Stimulated activated CD4-positive, alpha-beta T cell treated with anti-CD3 and anti-CD28 coated beads, Interleukin-1b, Interleukin-23, amount 100 ng/mL, for 1 hour (primary cell): ENCODE data around the gene FXYD5.
"Not testable (repeated sequence)": the region's sequence is repeated elsewhere in the genome, so short reads cannot be mapped to it uniquely, and the experiment has no call there.

Experiments used
- DNase-seq, 2 donors: peaks; one replicate each; pipeline ENCODE4 v3.0.0-alpha.2; 2020; ENCODE audit warnings: low read depth in 2 of 2

The FXYD5 gene

DNA sequence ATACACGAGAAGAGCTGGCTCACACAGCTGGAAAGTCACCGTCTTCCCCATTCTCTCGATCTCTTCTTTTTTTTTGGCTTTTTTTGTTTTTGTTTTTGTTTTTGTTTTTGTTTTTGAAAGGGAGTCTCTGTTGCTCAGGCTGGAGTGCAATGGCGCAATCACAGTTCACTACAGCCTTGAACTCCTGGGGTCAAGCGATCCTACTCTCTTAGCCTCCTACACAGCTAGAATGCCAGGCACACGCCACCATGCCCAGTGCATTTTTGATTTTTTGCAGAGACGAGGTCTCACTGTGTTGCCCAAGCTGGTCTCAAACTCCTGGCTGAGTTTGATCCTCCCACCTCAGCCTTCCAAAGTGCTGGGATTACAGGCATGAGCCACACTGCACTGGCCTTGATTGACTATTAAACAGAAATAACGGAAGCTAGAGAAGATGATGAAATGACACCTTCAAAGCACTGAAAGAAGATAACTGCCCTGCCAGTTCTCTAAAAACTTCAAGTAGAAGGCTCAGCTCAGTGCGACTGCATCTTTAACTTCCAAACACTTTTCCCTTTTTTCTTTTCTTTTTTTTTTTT lies 34.9 kb upstream of the FXYD5 start:
- no peak for DNase-seq

DNA sequence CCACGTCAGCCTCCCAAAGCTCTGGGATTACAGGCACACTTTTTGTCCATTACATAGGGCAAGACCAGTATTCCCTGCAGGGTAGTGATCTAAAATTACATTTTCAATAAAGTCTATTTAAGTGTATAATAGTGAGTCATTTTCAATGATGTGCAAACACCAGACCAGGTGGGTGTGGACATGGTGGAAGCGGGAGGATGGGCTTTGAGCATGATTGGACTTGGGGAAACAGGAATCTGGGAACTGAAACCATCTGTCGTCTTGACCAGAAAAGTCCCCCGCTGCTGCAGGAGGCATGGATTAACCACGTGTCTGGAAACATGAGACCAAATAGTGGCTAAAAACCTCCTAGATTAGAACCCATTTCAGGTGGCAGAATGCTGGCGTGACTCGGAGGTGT lies 34.0 kb upstream of the FXYD5 start:
- DNase-seq: no peak

DNA sequence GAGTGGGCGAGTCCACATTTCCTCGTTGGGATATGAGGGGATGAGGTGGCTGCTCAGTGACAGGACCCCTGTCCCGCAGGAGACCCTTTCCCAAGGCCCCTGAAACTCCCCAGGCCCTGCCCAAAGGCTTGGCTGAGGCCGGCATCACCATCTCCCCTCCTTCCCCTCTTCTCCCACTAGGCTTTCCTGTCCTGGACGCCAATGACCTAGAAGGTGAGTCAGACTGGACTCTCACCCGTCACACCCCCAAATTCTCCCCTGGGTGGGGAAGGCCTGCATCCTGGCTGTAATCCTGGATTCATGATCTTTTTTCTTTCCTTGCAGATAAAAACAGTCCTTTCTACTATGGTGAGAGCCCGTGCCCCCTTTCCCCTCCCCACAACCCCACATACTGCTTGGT lies 33.6 kb upstream of the FXYD5 start:
- no peak for DNase-seq

DNA sequence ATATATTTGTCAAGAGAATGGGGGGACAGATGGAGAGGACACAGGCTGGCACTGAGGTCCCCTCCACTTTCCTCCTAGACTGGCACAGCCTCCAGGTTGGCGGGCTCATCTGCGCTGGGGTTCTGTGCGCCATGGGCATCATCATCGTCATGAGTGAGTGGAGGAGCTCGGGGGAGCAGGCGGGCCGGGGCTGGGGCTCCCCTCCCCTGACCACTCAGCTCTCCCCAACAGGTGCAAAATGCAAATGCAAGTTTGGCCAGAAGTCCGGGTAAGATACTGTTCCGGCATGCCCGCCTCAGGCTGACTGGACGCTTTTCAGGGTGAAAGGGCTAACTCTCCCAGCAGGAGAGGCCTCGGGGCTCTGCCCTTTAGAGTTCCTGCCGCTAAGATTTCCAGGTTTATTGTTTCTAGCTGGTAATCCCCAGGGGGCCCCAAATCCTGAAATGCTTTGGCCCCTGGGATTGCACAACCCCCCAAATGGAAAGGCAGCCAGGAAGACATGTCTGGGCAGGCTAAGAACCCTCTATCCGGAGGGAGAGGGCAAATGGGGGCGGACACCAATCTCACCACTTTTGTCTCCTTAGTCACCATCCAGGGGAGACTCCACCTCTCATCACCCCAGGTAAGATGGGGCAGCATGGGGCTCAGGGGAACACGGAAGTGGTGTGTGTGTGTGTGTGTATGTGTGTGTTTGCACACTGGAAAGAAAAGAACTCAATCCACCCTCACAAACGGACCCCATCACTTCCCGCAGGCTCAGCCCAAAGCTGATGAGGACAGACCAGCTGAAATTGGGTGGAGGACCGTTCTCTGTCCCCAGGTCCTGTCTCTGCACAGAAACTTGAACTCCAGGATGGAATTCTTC lies 31.6 kb upstream of the FXYD5 start:
- no peak for DNase-seq

DNA sequence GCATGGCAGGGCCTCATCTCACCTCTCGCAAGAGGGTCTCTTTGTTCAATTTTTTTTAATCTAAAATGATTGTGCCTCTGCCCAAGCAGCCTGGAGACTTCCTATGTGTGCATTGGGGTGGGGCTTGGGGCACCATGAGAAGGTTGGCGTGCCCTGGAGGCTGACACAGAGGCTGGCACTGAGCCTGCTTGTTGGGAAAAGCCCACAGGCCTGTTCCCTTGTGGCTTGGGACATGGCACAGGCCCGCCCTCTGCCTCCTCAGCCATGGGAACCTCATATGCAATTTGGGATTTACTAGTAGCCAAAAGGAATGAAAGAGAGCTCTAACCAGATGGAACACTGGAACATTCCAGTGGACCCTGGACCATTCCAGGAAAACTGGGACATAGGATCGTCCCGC lies 31.0 kb upstream of the FXYD5 start:
- DNase-seq: no peak

DNA sequence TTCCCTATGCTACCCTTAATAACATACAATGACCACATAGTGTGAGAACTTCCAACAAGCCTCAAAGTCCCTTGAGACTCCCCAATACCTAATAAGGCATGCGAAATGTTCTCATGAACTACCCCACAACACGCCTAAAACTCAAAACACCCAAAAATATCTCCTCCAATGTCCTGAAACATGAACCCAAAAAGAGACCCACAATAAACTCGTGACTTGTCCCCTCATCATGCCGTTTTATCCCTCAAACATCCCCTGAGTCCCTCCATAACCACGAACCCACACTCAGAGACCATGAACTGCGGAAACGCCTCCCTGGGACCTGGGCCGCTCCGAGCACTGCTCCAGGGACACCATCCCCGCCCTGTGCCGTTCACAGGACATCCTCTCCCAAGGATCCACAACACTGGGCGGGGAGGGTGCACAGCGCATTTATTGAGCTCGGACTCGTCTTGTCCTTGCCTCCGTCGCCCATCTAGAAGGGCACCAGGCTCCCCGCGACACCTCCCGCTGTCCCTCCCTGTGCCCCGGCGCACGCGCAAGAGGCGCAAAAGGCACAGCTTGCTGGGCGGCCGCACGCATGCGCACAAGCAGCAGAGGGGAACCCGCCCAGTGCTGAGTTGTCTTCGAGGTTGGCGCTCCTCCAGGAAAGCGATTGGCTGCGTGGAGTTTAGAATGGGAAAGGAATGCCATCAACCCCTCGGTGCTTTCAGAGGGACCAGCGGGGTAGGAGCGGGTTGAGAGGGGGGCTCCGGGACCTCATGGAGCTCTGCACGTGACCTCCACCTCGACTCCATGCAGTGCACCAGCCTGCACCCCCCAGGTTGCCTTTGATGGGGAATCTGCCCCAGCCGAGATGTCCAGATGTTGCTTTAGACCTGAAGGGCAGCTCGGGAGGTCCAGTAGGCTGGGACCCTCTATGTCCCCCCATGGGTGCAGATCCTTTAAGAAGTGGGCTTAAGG lies 30.2 kb upstream of the FXYD5 start:
- peak; percentile 67 to 76 for DNase-seq

DNA sequence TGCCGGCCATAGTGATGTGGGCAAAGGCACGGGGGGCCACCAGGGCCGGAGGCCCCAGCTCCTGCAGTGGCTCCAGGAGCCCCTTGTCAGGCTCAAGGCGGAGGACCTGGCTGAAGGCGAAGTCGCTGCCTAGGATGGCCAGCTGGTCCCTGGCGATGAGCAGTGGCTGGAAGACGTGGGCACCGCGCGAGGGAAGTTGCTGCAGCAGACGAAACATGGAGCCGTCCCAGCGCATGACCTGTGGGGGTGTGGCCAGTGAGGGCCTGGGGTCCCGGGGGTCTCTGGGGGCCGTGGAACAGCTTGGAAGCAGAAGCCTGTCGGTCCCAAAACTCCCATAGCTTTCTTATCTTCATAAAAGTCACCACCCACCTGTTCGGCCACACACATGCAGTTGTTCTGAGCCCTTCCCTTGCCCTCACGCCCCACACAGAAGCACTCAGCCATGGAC lies 29.2 kb upstream of the FXYD5 start:
- DNase-seq: no peak

DNA sequence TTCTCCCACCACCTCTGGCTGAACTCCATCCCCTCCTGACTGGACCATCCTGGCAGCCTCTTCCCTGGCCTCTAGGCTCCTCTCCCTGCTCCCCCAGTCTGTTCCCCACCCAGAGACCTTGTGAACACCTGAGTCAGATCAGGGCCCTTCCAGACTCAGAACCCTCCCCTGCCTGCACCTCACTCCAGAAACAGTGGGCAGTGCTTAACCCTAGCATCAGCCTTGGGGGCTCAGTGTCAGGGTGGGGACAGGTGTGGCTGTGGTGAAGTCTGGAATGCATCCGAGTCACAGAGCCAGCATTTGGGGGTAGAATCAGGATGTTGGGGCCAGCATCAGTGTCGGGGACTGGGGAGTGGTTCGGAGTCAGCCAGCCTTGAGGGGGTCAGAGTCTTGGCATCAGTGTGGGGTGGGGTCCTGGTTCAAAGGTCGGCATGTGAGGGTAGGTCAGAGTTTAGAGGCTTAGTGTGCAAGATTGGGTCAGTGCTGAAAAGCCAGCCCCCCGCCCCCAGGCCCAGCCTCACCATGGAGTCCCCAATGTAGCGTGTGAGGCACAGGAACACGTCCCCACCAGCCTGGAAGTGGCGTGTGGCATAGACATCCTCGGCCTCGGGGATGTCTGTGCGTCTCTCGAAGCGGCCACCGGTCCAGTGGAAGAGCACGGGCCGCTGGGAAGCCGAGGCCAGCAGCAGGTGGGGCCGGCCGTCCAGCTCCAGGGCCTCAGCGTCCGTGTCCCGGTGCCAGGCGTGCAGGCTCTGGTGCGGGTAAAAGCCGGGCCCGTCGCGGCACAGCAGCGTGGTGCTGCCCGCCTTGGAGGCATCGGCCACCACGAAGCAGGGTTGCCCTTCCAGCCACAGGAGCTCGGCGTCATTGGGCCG lies 28.5 kb upstream of the FXYD5 start:
- DNase-seq: no peak

DNA sequence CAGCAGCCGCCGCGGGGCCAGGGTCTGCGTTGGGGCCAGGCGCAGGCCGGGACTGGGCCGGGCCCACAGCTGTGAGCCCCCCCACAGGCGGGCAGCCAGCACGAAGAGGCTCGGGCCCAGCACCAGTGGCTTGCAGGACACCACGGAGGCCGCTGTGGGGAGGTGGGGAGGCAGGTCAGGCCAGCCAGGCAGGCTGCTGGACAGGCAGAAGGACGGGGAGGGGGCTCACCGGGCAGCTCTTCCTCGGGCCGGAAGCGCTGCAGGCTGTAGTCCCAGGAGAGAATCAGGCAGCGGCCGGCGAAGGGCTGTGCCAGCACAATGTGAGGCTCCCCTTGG lies 27.9 kb upstream of the FXYD5 start:
- DNase-seq: no peak

DNA sequence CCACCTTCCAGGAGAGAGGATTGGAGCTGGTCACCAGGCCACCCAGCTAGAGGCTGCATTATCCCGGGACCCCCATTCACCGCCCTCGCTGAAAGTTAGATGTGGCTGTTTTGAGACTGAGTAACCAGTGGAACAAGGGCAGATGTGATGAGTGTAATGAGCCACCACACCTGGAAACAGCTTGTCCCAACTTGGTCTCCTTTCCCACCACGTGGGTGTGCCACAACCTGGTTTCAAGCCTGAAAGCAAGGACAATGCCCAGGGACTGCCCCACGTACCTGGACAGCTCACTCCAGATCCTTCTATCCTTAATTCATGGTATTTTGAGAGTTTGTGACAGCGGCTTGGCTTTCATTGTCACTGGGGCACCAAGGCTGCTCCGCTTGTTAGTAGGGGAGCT lies 26.7 kb upstream of the FXYD5 start:
- DNase-seq: no peak

DNA sequence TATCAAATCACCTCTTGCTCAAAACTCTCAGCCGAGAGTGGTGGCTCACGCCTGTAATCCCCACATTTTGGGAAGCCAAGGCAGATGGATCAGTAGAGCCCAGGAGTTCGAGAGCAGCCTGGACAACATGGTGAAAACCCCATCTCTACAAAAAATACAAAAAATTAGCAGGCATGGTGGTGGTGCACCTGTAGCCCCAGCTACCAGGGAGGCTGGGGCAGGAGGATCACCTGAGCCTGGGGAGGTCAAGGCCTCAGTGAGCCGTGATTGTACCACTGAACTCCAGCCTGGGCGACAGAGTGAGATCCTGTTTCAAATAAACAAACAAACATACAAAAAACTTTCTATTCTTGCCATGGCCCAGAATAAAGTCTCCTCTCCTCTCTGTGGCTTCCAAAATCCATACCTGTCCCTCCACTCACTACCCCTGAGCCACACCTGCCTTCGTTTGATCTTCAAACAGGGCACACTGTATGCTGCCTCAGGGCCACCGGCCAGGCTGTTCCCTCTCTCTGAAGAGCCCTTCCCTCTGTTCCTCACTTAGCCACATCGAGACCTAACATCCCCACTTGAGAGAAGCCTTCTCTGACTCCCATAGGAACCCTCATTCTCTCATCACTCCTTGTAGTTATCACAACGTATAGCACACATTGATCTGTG lies 26.0 kb upstream of the FXYD5 start:
- DNase-seq: no peak

DNA sequence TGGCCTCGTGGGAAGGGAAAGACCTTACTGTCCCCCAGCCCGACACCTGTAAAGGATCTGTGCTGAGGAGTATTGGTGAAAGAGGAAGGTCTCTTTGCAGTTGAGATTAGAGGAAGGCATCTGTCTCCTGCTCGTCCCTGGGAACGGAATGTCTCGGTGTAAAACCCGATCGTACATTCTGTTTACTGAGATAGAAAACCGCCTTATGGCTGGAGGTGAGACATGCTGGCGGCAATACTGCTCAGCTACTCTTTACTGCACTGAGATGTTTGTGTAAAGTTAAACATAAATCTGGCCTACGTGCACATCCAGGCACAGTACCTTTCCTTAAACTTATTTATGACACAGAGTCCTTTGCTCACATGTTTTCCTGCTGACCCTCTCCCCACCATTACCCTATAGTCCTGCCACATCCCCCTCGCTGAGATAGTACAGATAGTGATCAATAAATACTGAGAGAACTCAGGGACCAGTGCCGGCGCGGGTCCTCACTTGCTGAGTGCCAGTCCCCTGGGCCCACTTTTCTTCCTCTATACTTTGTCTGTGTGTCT lies 24.7 kb upstream of the FXYD5 start:
- DNase-seq: not testable (repeated sequence)

DNA sequence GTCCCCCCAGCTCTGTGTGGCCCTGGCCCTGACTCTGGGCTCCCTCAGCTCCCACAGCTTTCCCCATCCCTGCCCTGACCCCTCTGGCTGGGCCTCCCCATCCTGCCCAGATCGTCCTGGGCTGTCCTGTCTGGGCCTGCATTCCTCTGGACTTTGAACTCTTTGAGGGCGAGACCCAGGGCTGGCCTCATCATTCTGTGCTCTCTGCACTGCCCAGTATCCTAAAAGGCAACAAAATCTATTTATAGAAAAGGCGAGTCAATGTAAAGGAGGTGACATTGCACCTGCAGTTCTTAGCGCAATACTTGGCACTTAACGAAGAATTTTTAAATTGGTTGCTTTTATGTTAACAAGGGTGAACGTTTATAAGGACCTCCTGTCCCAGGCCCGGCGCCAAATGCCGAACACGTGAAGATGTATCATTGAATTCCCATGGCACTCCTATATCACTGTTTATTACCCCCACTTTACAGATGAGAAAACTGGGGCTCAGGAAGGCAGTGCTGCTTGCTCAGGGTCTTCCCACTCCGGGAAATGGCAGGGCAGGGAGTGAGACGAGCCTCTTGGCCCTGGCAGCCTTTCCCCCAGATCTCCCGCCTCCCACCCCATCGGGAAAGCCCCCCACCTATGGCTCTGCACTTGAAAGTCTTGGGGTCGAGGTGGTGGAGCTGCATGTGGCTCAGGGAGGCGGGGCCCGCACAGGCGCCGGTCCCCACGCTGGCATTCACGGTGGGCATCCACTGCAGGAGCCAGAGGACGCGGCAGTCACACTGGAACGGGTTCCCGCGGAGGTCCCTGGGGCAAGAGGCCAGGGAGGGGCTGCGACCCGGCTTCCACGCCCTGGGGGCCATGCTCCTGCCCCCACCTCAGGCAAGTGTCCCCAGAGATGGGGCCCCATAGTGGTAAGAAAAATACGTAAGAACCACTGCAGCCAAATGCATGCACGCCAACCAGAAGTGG lies 23.5 kb upstream of the FXYD5 start:
- no peak for DNase-seq

DNA sequence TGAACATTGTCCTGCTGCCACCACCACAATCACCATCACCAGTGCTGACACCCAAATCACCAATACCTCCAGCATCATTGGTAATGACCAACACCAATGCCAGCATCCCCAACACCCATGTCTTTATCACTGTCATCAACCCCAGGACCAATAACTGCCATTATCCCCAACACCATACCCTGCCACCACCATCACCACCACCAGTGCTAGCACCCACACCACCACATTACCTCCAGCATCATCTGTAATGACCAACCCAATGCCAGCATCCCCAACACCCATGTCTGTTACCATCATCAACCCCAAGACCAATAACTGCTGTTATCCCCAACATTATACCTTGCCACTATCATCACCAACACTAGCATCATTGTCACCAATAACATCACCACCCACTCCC lies 22.3 kb upstream of the FXYD5 start:
- no peak for DNase-seq

DNA sequence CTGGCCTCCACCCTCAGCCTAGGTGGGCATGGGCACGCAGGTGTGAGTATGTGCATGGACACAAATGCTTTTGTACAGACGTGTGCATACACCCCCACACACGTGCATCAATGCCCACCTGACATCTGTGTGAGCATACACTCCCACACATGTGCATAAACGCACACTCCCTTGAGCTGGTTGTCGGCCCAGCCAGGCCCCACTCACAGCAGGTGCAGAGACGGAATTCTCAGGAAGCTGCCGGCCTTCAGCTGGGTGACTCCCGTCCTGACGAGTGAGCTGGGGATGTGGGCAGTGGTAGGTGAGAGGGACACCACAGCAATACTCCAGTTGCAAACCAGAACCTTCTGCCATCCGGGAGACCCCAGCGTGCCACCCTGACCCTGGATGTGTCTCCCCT lies 20.7 kb upstream of the FXYD5 start:
- DNase-seq: no peak

DNA sequence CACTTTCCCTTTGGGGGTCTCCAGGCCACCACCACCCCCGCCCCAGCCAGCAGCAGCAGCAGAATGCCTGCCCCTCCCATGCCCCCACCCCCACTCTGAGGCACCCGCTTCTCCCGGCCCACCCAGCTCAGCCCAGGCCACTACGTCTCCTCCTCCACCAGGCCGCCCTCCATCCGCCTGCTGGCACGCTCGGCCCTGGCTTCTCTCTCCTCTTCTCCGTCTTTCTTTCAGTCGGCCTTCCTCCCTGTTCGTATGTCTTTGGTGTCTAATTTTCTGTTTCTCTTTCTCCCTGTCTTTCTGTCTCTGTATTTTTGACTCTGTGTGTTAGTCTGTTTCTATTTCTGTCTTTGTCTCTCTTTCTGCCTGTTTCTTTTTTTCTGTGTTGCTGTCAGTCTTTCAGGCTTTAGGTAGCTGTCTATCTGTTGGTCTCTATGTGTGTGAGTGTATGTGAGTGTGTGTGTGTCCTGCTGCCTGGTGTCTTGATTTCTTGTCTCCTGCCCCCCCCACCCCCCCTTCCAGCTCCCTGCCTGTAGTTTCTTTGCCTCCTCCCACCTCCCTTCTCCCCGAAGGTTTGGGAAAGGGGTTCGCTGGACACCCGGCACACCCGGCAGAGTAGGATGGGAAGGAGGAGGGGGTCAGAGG lies 19.8 kb upstream of the FXYD5 start, which contains the start of gene LGI4:
LGI4 (minus strand) TSS at position 459 of the 642 bp plus-strand sequence; CDS start at position 80, 379 bp downstream.
- no peak for DNase-seq

DNA sequence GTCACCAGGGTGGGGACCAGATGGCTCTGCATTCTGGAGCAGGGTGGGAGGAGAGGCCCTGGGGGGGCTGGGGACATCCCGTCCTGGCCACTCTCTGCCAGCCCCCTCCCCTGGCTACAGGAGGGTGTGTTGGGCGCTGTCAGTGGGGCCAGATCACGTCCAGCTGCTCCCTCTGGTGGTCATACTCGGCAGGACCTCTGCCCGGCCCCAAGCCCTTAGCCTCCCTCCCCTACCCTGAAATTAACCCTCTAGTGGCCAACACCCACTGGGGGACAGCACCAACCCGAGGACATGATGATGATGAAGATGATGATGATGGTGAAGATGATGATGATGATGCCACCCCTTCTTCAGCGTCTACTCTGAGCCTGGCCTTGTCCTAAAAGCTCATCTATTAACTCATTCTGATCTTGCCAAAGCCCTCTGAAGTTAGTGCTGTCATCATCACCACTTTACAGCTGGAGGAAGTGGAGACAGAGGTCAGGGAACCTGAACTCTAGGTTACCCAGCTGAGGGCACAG lies 19.1 kb upstream of the FXYD5 start:
- peak in 1 of 2 donors; percentile 55 for DNase-seq

DNA sequence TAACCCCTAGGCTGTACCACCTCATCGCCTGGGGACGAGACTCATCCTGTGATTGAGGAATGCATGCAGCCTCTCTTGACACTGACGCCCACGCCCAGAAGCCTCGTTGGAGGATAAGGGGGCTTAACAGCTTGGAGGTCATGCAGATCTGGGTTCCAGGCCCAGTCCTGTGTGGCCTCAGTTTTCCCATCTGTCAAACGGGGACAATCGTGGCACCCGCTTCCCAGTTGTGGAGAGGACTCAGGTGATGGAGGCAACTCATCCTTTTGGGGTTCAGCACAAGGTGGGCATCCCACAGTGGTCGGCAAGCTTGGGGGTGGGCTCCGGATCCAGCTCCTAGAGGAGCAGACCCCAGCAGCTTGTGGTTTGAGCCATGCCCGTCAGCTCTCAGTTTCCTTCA lies 18.3 kb upstream of the FXYD5 start:
- DNase-seq: no peak
